Liver (tissue), 9 donors: ENCODE results near the gene SLC1A3. TPM values are rescaled to one million over a fixed set of nuclear protein-coding genes. Genes with fewer than 3 reads are reported as not detected.

Experiments
- DNase-seq: peaks from one replicate; pipeline ENCODE4 v3.0.0-alpha.2; 2017; ENCODE audit warnings: low spot score
- H3K27ac ChIP-seq, 2 donors: one replicate each; pipeline ENCODE4 v1.7.0; 2013; ENCODE audit warnings: inconsistent platforms in 2 of 2, low read length in 2 of 2, control low read depth in 1 of 2, low read depth in 1 of 2, mild to moderate bottlenecking in 1 of 2
- H3K27me3 ChIP-seq, 4 donors: one replicate each; pipeline versions ENCODE4 v1.6.1 to v1.7.0; 2013; ENCODE audit warnings: low read length in 3 of 4, inconsistent platforms in 1 of 4, mild to moderate bottlenecking in 1 of 4, moderate library complexity in 1 of 4; ENCODE audit not compliant: control insufficient read depth in 4 of 4, insufficient read depth in 4 of 4
- H3K36me3 ChIP-seq, 4 donors: one replicate each; pipeline versions ENCODE4 v1.6.1 to v1.7.0; 2013; ENCODE audit warnings: low read length in 3 of 4, mild to moderate bottlenecking in 3 of 4, low read depth in 1 of 4, moderate library complexity in 1 of 4; ENCODE audit not compliant: control insufficient read depth in 4 of 4, insufficient read depth in 3 of 4
- H3K4me1 ChIP-seq, 4 donors: one replicate each; pipeline versions ENCODE4 v1.6.1 to v1.7.0; 2013; ENCODE audit warnings: low read length in 3 of 4, mild to moderate bottlenecking in 3 of 4, moderate library complexity in 1 of 4; ENCODE audit not compliant: control insufficient read depth in 4 of 4, insufficient read depth in 4 of 4
- H3K4me3 ChIP-seq, 3 donors: one replicate each; pipeline versions ENCODE4 v1.6.1 to v1.7.0; 2013; ENCODE audit warnings: low read length in 3 of 3, control low read depth in 1 of 3, low read depth in 1 of 3, mild to moderate bottlenecking in 1 of 3
- H3K9ac ChIP-seq, 2 donors: one replicate each; pipeline ENCODE4 v1.7.0; 2013; ENCODE audit warnings: low read length in 2 of 2, mild to moderate bottlenecking in 2 of 2, moderate library complexity in 2 of 2, control low read depth in 1 of 2, low read depth in 1 of 2
- H3K9me3 ChIP-seq, 4 donors: one replicate each; pipeline versions ENCODE4 v1.6.1 to v1.7.0; 2013; ENCODE audit warnings: low read length in 3 of 4; ENCODE audit not compliant: control insufficient read depth in 4 of 4
- ATF3 ChIP-seq: IDR thresholded peaks from 2 replicates; pipeline ENCODE4 v1.6.1; 2016; ENCODE audit warnings: antibody characterized with exemption
- CTCF ChIP-seq: fragments of 150-350 bp; IDR thresholded peaks from 2 replicates; pipeline ENCODE4 v1.5.1; 2017; ENCODE audit warnings: improper control_type of control experiment, low read depth, low read length; ENCODE audit not compliant: missing input control
- FOXA1 ChIP-seq: IDR thresholded peaks from 2 replicates; pipeline ENCODE4 v1.6.1; 2016; ENCODE audit warnings: antibody characterized with exemption
- FOXA2 ChIP-seq: IDR thresholded peaks from 2 replicates; pipeline ENCODE4 v1.6.1; 2016; ENCODE audit warnings: antibody characterized with exemption
- HNF4A ChIP-seq, 2 donors: conservative IDR thresholded peaks; 2 replicates each; pipeline ENCODE4 v1.6.1; 2016; ENCODE audit warnings: antibody characterized with exemption in 2 of 2, mild to moderate bottlenecking in 2 of 2
- HNF4G ChIP-seq: IDR thresholded peaks from 2 replicates; pipeline ENCODE4 v1.6.1; 2016; ENCODE audit warnings: antibody characterized with exemption
- JUND ChIP-seq, 2 donors: IDR thresholded peaks; 2 replicates each; pipeline ENCODE4 v1.6.1; 2016; ENCODE audit warnings: antibody characterized with exemption in 2 of 2
- MAX ChIP-seq: IDR thresholded peaks from 2 replicates; pipeline ENCODE4 v1.6.1; 2016; ENCODE audit warnings: antibody characterized with exemption
- NR2F2 ChIP-seq: IDR thresholded peaks from 2 replicates; pipeline ENCODE4 v1.6.1; 2016; ENCODE audit warnings: antibody characterized with exemption
- RAD21 ChIP-seq, 2 donors: IDR thresholded peaks; 2 replicates each; pipeline ENCODE4 v1.6.1; 2016; ENCODE audit warnings: antibody characterized with exemption in 2 of 2, mild to moderate bottlenecking in 2 of 2
- REST ChIP-seq: IDR thresholded peaks from 2 replicates; pipeline ENCODE4 v1.6.1; 2016; ENCODE audit warnings: antibody characterized with exemption, mild to moderate bottlenecking
- RXRA ChIP-seq, 2 donors: IDR thresholded peaks; 2 replicates each; pipeline ENCODE4 v1.6.1; 2017 to 2018; ENCODE audit warnings: antibody characterized with exemption in 2 of 2, mild to moderate bottlenecking in 1 of 2
- SP1 ChIP-seq: IDR thresholded peaks from 2 replicates; pipeline ENCODE4 v1.6.1; 2018; ENCODE audit warnings: antibody characterized with exemption, mild to moderate bottlenecking
- TAF1 ChIP-seq: conservative IDR thresholded peaks from 2 replicates; pipeline ENCODE4 v1.6.1; 2016; ENCODE audit warnings: antibody characterized with exemption, mild to moderate bottlenecking
- ZBTB33 ChIP-seq: IDR thresholded peaks from 2 replicates; pipeline ENCODE4 v1.6.1; 2016; ENCODE audit warnings: antibody characterized with exemption
- WGBS: extraction: QIAGEN DNeasy Blood & Tissue Kit; methylation state at CpG from one replicate; pipeline ENCODE4 v1.1.7; 2013; 5-methylcytosine and 5-hydroxymethylcytosine counted together
- polyA plus RNA-seq, 2 donors: library from polyadenylated mRNA; stranded (reverse) in 1 of 2; unstranded in 1 of 2; fragments of 200-250 nt in 1 of 2; fragments of >200 nt in 1 of 2; fragmentation: Nextera tagmentation in 1 of 2; extraction: Ambion mirVana in 1 of 2; gene quantifications; one replicate each; pipeline versions ENCODE4 v1.2.1 to v1.2.3, GENCODE V29; 2013 to 2015
- total RNA-seq, 2 donors: library from RNA; depleted of rRNA; stranded (reverse); fragments of >200 nt; gene quantifications; one replicate each; pipeline ENCODE4 v1.2.3, GENCODE V29; 2014
- donor health status: healthy.
- donor health status: healthy.
- donor health status: healthy.
- donor health status: healthy.
- donor health status: healthy.

Gene SLC1A3
- total and polyA plus RNA-seq, 4 donors, result 1.8 to 8.8 (median 2.8) TPM

GRCh38 chr5:36607838-36608783, 1.7 kb downstream of the SLC1A3 start:
- Histone ChIP-seq H3K9ac (no peak overlapping the region), H3K27ac (no peak overlapping the region), H3K4me3 (no peak overlapping the region), H3K36me3 (no peaks in the 10 kb centered on the region), H3K4me1 (peaks cover 0 to 13% (median 8%) of the 10 kb centered on the region in 4 donors), H3K9me3 (peaks cover 0 to 2% (median 1%) of the 10 kb centered on the region in 4 donors), H3K27me3 (peaks cover 0 to 3% (median 1%) of the 10 kb centered on the region in 4 donors)
- 68% methylated on average over 10 of the region's 10 CpGs for WGBS
- TF ChIP-seq RAD21 (IDR thresholded peaks at IDR 0.05) (no peak), NR2F2 (no peak), ZBTB33 (no peak)
- DNase-seq, result no peak

GRCh38 chr5:36610621-36611020, 4.2 kb downstream of the SLC1A3 start:
- Histone ChIP-seq H3K4me1 (peaks cover 0 to 13% (median 8%) of the 10 kb centered on the region in 4 donors), H3K4me3 (no peak overlapping the region), H3K36me3 (no peaks in the 10 kb centered on the region), H3K27ac (no peak overlapping the region), H3K27me3 (peaks cover 0 to 3% (median 0%) of the 10 kb centered on the region in 4 donors), H3K9ac (no peak overlapping the region), H3K9me3 (peaks cover 0 to 2% (median under 1%) of the 10 kb centered on the region in 4 donors)
- 80% methylated on average over 1 of the region's 1 CpG for WGBS
- DNase-seq, result no peak
- no peak for TF ChIP-seq ATF3
- TF ChIP-seq CTCF, result no peak
- TF ChIP-seq SP1, result no peak
- no peak for TF ChIP-seq FOXA1

- WGBS, result 86% methylated on average over 9 of the region's 9 CpGs
- peaks cover 0 to 2% (median under 1%) of the 10 kb centered on the region in 4 donors for H3K9me3 ChIP-seq
- TF ChIP-seq FOXA2 (no peak), HNF4A (conservative IDR thresholded peaks at IDR 0.05) (no peak), TAF1 (no peak), MAX (no peak), REST (no peak), FOXA1 (no peak), RXRA (IDR thresholded peaks at IDR 0.05) (no peak), CTCF (no peak), HNF4G (no peak), JUND (IDR thresholded peaks at IDR 0.05) (no peak)
Observed at GRCh38 chr5:36611520-36612274, 5.3 kb downstream of the SLC1A3 start.

More at GRCh38 chr5:36611520-36612274, 5.3 kb downstream of the SLC1A3 start:
- Histone ChIP-seq H3K27ac (no peak overlapping the region), H3K36me3 (no peaks in the 10 kb centered on the region), H3K27me3 (peaks cover 0 to 3% (median 0%) of the 10 kb centered on the region in 4 donors), H3K4me3 (no peak overlapping the region), H3K9ac (no peak overlapping the region), H3K4me1 (peaks cover 0 to 5% (median 3%) of the 10 kb centered on the region in 4 donors)
- no peak for DNase-seq
